ENCODE measurements around the gene APPBP2.
"Not testable (repeated sequence)": the region's sequence is repeated elsewhere in the genome, so short reads cannot be mapped to it uniquely, and the experiment has no call there.

APPBP2 gene

DNA sequence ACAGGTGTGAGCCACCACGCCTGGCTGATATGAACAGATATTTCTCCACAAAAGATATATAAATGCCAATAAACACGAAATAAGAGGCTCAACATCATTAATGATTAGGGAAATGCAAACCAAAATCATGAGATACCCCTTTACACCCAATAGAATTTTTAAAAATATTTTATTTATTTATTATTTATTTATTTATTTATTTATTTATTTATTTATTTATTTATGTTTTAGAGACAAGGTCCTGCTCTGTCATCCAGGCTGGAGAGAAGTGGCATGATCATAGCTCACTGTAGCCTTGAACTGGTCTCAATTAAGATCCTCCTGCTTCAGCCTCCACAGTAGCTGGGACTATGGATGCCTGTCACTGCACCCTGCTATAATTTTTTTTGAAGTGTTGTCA is 30.8 kb downstream of the APPBP2 start:
- DNase-seq = no peak

DNA sequence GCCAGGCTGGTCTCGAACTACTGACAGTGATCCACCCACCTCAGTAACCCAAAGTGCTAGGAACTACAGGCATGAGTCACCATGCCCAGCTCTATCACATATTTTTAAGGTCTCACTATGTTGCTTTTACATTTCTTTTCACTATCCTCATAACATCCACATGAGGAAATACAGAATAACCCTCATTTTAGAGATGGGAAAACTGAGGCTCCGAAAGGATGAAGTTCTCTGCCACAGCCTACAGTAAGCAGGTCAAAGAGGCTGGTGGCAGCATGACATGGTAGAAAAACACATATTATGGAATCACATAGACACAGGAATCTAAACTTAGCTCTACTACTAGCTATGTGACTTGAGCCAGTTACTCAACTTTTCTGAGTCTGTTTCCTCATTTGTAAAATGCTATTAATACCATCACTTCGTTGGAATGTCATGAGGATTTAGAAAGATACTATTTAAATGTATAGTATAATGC is 32.2 kb downstream of the APPBP2 start:
- peak; percentile 28 for DNase-seq

DNA sequence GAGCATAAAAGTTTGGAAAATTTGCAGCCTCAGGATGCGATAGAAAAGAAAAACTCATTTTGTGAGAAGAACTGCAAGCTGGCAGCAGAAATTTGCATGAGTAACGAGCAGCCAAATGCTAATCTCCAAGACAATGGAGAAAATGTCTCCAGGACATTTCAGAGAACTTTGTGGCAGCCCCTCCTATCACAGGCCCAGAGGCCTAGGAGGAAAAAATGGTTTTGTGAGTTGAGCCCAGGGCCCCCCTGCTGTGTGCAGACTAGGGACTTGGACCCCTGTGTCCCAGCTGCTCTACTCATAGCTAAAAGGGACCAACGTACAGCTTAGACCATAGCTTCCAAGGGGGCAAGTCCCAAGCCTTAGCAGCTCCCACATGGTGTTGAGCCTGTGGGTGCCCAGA is 34.3 kb downstream of the APPBP2 start:
- DNase-seq = no peak

DNA sequence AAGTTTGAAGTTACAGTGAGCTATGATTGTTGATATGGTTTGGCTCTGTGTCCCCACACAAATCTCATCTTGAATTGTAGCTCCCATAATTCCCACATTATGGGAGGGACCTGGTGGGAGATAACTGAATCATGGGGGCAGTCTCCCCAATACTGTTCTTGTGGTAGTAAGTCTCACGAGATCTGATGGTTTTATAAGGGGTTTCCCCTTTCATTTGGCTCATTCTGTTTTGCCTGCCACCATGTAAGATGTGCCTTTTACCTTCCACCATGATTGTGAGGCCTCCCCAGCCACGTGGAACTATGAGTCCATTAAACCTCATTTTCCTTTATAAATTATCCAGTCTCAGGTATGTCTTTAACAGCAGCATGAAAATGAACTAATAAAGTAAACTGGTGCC is 35.4 kb downstream of the APPBP2 start:
- not testable (repeated sequence) for DNase-seq

DNA sequence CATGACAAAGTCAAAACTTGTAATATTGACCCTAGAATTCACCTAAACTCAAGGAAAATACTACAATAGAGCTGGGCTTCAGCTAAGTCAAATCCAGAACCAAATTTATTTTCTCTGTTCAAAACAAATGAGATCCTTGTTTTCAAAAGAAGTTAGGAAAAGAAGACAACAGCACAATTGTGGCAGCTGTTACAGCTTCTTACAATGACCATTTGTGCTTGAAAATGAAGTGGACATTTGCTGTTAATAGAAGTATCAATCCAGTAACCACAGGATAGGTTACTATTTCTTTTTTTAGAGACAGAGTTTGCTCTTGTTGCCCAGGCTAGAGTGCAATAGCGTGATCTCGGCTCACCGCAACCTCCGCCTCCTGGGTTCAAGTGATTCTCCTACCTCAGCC is 44.4 kb downstream of the APPBP2 start:
- DNase-seq = no peak

DNA sequence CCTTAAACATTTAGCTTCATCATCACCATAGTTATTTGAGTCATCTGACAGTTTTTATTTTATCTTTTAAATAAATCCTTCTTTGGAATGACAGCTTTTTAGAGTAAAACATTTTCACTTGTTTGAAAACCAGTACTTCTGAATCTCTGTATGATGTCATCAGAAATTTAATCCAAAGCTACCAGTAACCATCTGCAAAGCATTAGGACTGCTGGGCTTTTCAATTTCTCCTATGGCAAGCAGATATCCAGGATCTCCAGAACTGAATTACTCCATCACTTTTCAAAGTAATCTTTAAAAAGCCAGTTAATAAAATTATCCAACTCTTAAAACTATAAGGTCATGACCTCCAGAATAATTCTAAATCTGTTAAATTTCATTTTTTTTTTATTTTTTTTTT is 52.3 kb downstream of the APPBP2 start:
- peak; percentile 44 for DNase-seq

DNA sequence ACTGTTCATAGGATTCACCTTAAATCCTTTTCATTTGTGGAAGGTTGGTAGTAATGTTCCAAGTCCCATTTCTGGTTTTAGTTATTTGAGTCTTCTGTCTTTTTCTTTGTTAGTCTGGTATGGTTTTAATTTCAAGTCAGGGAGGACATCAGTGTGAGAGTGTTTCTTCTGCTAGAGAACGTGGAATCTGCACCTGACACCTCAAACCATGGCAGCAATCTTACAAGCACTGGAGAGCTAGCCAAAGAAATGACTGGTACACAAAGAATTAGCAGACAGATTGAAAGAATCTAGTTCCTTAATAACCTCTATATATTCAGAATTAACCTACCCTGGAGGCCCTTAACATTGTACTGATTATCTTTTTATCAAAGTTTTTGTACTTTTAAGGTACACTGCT is 53.6 kb downstream of the APPBP2 start:
- DNase-seq = no peak

DNA sequence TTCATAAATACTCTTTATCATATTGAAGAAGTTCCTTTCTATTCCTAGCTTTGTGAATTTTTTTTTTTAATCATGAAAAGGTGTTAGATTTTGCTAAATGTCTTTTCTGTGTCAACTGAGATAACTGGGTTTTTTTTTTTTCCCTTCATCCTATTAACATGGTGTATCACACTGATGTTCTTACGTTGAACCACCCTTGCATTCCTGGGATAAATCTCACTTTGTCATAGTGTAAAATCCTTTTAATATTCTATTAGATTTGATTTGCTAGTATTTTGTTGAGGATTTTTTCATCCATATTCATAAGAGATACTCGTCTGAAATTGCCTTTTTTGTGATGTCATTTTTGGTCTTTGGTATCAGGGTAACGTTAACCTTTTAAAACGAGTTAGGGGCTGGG is 54.6 kb downstream of the APPBP2 start:
- DNase-seq = no peak

DNA sequence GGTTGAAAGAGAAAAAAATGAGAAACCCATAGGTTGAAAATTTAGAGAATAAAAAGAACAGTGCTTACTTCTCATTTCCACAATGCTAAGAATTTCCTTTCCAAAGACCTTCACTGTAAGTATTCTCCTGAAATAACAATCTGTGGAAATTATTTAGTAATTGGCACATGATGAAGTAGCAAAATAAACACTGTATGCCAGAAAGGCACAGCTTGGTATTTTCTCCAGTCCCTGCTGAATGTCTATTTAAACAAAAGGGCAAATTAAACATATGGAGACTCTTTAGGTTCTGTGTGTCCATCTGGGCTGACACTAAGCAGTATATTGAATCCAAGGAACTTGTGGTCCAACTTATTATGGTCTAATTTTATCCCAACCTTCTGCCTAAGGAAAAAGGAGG is 57.7 kb downstream of the APPBP2 start:
- DNase-seq = no peak

DNA sequence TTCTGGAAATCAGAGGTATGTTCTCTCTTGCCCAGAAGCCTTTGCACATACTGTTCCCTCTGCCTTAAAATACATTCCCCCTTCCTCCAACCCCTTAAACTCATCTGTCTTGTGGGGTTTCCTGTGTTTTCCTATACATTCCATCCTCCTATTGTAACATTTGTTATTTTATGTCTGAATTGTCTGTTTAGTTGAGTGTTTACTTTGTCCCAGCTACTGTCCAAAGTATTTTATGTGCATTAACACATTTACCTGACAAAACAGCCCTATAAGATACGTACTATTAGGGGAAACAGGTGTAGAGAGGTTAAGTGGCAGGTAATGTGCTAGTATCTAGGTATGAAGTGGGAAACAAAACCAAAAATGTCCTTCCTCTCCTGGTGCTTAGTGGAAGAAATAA is 61.7 kb downstream of the APPBP2 start:
- DNase-seq = no peak

DNA sequence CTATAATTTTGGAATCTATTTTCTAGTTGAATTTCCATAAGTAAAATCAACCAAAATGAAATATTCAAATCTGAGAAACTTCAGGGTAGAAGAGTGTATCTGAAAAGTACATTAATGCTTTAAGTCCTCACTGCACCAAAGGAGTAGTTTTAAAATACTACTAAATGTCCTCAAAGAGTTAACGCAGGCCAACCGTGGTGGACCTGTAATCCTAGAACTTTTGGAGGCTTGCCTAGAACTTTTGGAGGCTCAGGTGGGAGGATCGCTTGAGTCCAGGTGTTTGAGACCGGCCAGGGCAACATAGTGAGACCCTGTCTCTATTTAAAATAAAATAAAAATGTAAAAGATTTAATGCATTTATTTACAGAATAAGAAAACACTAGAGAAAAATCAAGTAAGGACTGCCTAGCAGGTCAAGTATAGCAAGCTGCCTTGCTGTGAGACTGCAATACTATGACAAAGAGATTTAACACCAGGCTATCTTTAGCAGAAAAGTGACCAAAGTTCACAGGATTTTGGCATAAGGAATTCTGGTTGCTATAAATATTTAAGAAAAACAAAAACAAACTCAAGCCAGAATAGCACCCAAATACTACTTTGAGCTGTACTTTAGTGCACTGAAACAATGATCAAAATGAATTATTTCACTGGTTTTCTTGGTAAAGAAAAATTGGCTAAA is 62.7 kb downstream of the APPBP2 start:
- DNase-seq = no peak

DNA sequence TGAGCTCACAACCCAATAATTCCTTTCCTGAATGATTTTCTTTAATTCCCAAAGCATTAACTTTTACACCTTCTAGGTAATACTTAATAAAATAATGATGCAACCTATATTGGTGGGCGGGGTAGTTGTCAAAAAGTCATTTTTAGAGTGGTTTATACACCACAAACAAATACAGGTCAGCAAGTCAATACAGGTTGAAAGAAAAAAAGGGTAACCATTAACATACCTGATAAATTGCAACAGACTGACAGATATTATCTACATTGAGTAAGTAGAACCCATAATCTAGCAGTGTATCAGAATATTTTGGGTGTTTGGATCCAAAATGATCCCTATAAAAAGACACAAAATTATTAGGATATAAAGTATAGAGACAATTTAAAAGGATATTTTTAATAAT is 64.5 kb downstream of the APPBP2 start:
- no peak for DNase-seq

DNA sequence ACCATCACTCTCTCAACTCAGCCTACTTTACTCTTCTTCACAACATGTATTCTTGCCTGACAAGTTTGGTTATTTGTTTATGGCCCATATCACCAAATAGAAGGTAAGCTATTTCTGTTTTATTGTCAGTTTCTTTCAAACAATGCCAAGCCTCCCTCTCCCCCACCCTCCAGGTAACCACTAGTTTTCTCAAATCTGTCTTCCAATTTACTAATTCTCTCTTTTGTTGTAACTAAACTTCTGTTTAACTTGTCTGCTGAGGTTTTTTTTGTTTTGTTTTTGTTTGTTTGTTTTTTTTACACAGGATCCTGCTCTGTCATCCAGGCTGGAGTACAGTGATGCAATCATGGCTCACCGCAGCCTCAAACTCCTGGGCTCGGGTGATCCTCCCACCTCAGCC is 68.9 kb downstream of the APPBP2 start:
- no peak for DNase-seq

DNA sequence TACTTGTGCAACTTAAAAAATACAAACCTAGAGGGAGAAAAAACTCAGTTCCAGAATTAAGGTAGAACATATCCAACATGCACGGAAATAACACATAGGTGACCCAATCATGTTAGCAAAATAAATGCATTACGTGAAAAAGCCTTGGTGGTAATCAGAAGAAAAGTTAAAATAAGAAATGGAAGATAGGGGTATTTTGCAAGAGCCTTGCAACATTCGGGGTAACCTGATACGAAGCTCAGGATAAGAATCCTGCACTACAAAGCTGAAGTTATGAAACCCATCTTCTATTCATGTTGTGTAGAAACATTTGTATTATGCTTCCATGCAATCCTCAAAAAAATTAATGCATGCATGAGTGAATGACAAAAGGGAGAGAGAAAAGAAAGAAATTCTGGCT is 70.7 kb downstream of the APPBP2 start:
- no peak for DNase-seq

DNA sequence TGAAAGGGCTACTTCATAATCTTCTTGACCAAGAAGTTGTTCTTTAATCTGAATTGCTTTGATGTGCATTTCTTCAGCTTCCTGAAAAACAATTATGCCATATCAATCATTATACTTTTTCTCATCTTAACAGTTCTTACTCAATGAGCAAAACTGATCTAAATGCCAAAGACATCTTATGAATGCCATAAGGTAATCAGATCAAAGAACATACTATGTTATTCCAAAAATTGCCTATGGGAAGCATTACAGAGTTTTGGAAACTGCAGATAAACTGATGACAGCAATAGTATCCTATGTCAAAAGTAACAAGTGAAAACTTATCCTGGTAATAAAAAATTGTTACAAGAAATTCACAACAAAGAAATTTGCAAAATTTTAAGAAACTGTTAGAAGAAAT is 74.1 kb downstream of the APPBP2 start:
- no peak for DNase-seq

DNA sequence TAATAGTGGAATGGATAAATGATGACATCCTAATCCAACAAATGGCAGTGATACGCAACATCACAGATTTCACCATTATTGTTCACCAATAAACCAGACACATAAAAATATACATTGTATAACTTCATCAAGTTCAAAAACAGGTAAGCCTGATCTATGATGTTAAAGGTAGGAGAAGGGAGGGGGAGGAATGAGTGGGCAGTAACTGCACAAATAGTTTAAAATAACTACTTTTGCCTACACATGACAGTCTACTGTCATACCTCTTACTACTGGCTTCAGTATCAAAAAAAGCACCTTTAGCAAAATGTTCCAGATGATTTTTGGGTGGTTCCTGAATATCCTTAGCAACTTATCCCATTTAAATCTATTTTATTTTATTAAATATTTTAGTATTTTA is 75.0 kb downstream of the APPBP2 start:
- no peak for DNase-seq

DNA sequence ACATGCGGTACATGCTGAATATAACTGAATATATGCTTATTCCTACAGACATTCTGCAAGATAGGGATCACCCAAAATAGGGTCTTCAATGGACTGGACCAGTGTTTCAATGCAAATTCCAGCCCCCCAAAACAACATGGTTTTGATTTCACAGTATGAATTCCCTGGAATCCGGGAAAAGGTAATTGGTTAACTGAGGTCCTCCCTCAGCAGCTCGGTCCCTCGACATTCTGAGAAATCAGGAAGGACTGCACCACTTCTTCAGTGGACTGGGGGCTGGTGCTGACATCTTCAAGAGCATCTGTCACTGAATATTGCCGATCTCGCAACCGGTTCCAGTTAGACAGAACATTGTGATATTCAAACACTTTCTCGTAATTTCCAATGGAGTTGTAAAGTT is 78.7 kb downstream of the APPBP2 start:
- no peak for DNase-seq

DNA sequence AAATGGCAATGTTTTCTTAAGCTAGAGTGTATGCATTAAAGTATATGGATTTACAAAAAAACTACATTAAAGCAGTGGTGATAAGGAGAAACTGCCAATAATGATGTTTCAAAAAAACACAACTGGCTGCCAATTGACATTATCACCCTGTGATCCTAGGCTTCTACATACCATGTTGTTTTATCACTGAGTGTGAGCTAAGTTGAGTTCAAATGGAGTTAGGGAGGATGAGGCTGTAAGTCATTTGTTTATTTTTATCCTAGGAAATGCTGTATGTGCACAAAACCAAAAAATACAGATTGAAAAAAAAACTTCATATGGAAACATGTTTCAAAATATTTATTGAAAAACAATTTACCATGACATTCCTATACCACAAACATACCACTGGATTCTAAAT is 80.9 kb downstream of the APPBP2 start:
- no peak for DNase-seq

DNA sequence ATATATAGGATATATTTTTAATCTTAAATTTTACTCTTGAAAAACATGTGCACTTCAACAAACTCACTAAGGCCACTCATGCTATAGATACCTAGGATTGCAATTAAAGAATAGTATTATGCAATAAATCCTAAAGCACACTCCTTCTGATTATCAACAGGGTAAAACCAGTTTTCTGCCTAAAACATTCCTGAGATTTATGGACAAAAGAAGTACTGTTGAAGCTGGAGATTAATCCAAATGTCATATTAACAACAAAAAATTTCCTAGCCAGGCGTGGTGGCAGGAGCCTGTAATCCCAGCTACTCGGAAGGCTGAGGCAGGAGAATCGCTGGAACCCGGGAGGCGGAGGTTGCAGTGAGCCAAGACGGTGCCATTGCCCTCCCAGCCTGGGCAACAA is 82.3 kb downstream of the APPBP2 start:
- DNase-seq = no peak

DNA sequence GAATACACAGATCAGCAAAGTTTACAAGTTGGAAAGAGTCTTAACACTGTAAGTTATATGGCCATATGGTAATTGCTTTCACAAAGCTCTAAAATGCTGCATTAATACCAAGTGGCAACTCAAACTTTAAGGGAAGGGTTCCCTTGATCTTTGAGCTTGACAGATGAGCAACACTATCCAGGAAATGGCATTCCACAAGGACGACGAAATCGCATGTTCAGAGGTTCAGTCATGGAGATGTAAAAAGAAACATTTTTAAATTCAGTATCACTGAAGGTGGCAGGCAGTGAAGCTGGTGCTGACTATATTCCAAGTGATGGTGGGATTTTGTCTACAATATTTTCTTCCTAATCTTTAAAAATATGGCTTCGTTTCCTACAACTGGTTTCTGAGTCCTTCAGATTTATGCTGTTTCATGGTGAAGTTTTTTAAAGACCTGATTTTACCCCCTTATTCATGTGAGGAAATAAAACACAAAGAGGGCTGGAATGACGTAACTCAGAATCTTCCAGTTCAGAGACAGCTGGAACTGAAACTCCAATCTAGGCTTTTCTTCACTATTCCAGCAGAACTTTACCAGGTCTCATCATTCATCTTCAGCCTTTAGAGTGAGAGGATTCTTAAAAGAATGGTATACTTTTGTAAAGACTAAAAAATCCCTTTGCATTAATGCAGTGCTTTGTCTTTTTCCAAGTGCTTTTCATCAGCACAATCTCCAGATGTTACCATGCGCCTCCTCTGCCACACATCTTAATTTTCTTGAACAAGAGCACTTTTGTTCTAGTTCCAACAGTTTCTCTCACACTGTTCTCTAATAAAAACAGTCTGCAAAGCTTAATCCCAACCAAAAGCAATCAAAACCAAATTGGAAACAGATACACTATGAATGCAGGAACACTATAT is 83.5 kb downstream of the APPBP2 start:
- peak; percentile 67 for DNase-seq

DNA sequence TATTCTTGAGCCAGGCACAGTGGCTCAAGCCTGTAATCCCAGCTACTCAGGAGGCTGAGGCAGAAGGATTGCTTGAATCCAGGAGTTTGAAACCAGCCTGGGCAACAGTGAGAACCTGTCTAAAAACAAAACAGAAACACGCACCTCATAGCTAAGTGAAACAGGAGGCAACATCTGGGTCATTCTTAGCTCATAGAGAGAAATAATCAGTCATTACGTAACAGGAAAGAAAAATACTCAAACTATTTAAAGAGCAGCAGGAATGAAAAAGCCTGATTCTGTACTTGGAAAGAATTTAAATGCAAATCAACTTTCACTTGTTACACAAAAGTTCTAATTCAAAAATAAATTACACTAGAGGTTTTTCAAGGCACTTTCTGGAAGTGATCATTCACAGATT is 86.5 kb downstream of the APPBP2 start:
- DNase-seq = peak; percentile 28

DNA sequence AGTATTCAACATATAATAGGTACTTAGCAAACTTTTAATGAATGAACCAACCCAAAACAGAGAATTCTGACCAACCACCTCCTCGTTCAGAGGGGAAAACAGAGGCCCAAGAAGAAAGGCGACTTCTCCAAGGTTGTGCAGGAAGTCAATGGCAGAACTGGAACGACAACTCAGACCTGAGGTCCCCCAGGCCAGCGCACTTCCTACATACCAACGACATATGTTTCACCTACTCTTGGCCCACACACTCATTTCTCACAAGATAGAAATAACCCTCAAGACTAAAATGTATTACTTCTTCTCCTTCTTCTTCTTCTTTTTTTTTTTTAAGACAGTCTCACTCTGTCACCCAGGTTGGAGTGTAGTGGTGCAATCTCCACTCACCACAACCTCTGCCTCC is 89.4 kb downstream of the APPBP2 start:
- no peak for DNase-seq

DNA sequence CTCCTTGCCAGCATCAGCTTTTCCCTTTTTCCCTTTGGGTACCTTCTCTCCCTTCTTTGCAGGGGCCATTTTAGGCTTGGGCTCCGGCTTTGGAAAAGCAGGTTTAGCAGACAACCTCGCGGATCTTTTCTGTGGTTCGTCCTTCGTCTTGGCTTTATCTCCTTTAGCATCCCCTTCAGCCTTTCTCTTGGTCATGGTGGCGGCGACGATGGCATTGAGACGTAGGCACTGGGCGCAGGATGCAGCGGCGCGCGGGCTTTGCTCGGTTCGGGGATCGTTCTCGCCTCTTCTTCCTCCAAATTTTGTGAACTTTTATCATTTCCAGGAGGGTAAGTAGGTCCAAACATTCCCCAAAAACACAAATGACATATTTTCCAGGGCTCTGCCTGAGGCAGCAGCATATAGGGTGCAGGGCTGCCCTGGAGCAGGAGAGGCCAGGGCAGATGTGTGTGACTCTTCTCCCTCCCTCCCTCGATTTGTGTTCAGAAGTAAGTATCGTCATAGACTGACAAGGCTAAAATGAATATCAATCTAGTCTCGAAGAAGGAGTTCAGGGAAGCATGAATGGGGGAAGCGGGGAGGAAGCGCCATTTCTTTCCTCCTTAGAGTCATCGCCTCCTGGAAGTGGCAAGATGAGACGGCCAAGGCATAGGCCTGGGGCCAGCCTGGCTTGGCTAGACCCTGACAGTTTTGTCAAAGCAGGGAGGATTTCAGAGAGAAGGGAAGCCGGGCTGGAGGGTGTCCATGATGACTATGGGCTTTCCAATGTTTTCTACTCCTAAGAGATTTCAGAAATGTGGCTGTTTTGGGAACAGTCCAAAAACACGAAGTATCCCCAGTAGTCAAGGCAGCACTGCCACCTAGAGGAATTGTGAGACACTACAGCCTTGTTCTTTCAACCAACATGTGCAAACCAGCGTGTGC is 90.5 kb downstream of the APPBP2 start:
- DNase-seq = peak; percentile 91
